ENCODE data around the gene ACKR4.
A peak's percentile ranks its signal among the peaks of the same experiment; 100 is the strongest.
"Not testable (repeated sequence)": the region's sequence is repeated elsewhere in the genome, so short reads cannot be mapped to it uniquely, and the experiment has no call there.

Gene ACKR4

DNA sequence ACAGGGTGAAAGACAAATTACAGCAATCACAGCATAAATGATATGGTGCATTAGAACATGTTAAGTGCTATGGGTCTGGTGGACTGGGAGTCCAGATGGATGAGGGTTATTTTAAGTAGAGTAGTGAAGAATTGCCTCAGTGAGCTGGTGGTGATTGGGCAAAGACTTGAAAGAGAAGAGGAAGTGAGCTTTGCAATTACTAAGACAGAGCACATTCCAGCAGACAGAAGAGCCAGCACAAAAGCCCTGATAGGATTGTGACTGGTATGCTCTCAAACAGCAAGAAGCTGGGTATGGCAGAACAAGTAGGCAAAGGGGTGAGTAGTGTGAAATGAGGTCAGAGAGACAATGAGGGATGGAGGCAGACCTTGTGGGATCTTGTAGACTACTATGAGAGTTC, 2.1 kb upstream of the ACKR4 start:
- no peak for DNase-seq

DNA sequence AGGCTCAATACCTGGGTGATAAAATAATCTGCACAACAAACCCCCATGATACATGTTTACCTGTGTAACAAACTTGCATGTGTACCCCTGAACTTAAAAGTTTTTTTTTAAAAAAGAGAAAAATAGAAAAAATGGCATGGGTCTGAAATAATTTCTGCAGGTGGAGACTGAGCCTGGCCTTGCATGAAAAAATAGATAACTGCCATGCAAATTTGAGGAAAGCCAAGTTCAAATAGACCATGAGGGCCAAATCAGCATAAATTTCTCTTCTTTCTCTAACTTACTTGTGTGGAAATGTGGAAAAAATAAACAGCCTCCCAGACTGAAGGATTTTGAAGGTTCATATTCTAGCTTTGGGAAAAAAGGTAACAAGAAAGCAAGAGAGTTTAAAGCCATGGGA, 744 bp upstream of the ACKR4 start:
- no peak for DNase-seq

DNA sequence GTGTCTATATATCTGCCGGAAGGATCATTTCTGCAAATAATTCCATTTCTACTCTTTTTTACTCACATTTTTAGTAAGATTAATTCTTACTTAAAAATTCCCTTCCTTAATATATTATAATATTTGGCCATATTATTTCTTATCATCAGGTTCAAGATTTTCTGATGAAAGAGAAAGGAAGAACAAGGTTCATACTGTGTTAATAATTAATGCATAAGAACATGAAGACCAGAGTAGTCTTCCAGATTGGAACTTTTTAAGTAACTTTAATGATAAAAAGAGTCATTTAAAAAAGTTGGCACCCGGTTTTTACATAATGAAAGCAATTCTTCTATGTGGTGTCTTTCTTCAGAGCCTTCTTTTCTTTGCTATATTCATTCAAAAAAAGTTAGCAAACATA, 590 bp downstream of the ACKR4 start:
- no peak for DNase-seq

DNA sequence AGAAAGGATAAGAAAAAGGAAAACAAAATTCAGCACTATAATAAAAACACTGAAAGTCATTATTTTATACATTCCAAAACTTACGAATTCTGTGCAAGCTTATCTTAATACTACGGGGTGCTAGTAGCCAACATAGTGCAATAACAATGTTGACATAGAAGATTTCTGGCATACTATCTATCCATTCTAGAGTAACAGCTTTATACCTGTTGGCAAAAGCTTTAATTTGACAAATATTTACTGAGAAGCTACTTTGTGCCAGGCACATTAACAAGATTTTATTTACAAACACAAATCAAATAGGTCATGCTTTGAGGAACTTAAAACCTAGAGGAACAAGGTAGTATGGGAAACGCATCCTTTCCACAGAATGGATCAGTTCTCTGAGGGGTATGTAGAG, 1.1 kb downstream of the ACKR4 start:
- DNase-seq, result no peak

DNA sequence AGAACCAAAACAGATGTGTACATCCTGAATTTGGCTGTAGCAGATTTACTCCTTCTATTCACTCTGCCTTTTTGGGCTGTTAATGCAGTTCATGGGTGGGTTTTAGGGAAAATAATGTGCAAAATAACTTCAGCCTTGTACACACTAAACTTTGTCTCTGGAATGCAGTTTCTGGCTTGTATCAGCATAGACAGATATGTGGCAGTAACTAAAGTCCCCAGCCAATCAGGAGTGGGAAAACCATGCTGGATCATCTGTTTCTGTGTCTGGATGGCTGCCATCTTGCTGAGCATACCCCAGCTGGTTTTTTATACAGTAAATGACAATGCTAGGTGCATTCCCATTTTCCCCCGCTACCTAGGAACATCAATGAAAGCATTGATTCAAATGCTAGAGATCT, 3.5 kb downstream of the ACKR4 start:
- DNase-seq, result not testable (repeated sequence)

DNA sequence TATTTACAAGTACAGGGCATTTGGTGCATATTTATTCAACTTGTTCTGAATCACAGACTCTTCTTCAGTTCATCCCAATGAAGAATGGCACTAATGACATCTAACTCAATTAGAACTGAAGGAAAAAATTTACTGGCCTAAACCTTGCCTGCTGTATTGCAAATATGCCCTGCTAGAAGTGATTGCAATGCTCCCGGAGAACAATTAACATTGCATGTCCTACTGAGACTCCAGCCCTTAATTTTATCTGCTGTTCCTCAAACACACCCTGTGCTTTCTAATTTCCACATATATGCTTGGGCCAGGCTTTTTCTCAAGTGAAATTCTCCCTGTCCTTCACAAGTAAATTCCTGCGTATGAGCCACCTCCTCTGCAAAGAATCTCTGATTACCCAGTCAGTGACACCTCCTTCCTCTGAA, 8.3 kb downstream of the ACKR4 start:
- no peak for DNase-seq

DNA sequence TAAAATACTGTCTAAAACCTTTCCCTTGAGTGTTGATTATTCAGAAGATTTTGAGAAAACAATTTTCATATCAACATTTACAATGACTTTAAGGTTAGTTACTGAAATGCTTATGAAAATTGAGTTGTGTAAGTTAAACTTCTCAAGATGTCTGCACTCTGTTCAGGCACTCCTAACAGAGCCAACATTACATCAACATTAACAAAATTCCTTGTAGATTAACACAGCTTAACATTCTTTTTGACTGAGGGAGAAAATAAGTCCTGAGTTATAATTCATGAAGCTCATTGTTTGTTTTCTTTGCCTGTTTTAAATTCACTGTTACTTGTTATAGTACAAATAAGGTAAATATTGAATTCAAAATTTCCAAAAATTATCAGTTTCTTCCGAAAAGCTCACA, 9.0 kb downstream of the ACKR4 start:
- no peak for DNase-seq

DNA sequence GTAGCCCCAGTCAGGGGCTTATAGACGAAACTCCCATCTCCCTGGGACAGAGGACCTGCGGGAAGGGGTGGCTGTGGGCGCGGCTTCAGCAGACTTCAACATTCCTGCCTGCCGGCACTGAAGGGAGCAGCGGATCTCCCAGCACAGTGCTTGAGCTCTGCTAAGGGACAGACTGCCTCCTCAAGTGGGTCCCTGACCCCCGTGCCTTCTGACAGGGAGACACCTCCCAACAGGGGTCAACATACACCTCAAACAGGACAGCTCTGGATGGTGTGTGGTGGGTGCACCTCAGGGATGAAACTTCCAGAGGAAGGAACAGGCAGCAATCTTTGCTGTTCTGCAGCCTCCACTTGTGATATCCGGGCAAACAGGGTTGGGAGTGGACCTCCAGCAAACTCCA, 9.6 kb downstream of the ACKR4 start:
- not testable (repeated sequence) for DNase-seq

DNA sequence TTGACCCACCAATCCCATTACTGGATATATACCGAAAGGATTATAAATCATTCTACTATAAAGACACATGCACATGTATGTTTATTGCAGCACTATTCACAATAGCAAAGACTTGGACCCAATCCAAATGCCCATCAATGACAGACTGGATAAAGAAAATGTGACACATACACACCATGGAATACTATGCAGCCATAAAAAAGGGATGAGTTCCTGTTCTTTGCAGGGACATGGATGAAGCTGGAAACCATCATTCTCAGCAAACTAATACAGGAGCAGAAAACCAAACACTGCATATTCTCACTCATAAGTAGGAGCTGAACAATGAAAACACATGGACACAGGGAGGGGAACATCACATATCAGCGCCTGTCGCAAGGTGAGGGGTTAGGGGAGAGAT, 18.2 kb downstream of the ACKR4 start:
- not testable (repeated sequence) for DNase-seq

DNA sequence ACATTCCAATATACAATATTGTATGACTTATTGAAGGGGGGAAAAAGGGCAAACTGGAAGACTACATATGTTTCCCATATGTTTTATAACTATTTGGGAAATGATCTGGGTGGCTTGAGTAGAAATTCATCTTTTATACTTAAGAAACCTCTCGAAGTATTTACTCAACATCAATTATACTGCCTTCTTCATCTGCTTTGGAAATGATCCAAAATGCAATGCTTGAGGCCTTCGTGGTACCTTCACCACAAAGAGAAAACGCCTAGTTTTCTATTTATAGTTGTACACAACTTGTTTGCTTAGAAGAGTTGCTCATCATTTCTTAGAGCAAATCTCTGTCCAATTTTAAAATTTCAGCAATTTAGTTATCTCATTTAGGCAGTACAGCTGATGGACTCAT, 18.8 kb downstream of the ACKR4 start:
- no peak for DNase-seq

DNA sequence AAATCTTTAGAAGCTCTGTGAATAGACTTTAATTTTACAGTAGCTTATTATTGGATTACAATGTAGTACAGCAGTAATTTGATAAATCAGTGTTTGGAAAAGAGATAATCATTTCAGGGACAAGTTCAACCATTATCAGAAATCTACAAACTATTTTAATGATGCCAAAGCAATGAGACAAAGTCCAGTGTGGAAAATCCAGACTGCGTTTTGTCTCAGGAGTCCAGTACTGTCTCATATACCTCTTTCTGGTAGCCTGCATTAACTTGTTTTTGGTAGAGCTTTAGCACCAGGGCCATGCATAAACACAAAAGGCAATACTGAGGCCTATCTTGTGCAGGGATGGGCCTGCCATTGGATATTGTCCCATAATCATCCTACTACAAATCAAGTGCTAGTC, 19.7 kb downstream of the ACKR4 start:
- no peak for DNase-seq

DNA sequence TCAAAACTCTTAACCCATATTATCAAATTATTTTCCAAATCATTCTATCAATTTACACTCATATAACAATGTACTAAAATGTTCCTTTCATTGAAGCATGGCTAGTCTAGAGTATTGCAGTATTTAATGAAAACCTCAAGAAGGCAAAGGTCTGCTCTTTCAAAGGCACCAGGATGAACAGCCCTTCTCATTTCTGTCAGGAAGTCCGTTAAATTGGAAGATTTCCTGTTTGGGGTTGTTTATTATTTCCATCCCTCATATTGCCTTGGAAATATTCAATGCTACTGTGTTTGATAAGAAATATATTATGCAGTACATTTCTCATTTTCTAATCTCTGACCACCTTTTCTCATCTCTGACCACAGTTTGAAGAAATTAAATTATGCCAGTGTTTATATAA, 25.1 kb downstream of the ACKR4 start:
- no peak for DNase-seq

DNA sequence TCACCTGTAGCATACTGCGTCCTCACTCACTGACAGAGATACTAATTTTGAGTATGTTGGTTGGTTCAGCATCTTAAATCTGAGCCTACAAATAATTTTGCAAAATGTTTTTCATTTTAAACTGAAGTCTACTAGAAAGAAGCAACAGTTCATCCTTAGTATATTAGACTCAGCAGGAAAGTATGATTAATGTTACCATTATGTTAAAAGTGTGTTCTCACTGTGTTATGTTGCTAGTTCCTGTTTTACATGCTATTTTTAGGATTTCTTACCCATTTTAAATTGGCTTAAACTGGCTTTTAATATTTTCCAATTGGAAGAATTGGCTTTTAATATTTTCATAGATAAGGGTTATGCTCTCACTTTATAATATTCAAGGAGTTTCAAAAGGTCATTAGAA, 25.7 kb downstream of the ACKR4 start:
- DNase-seq, result no peak

DNA sequence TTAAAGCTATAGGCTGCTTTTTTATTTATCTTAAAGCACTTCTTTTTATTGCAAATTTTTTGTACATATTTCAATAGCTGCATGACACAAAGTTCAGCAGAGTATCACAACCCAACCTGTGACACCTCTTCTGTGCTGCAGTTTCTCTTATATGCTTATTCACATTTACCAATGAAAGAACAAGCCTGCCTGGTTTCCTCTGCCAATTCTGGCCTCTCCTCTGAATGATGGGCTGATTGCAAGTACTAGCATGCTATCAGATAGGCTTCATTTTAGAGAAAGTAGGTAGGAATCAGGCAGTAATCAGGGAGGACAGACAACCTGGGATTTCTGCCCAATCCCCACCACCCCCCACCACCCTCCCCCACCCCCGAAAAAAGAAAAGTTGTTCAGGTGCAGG, 26.6 kb downstream of the ACKR4 start:
- no peak for DNase-seq

DNA sequence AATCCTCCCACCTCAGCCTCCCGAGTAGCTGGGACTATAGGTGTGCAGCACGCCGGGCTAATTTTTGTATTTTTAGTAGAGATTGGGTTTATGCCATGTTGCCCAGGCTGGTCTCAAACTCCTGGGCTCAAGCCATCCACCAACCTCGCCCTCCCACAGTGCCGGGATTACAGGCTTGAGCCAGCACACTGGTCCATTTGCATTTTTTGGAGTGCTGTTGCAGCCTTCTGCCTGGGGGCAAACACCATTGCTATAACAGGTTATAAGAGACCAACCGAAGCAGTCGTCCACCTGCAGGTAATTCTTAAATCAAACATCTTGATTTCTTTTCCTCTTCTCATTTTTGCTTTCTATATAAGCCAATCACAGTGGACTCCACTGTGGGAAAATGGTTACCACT, 27.7 kb downstream of the ACKR4 start:
- no peak for DNase-seq

DNA sequence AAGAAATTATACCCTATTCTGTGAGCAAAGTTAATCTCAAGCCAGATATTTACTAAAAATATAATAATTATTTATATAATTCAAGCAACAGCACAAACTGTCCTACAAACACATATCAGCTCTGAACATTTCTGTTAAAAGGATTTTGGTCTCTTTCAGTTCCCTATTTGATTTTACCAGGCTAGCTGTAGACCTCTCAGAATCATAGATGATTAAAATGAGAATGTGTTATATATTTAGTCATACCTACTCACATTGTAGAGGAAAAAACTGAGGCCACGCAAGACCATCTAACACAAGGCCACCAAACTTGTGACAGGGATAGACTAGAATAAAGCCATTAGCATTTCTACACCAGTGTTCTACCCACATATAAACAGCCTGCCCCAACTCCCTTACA, 28.5 kb downstream of the ACKR4 start:
- no peak for DNase-seq

DNA sequence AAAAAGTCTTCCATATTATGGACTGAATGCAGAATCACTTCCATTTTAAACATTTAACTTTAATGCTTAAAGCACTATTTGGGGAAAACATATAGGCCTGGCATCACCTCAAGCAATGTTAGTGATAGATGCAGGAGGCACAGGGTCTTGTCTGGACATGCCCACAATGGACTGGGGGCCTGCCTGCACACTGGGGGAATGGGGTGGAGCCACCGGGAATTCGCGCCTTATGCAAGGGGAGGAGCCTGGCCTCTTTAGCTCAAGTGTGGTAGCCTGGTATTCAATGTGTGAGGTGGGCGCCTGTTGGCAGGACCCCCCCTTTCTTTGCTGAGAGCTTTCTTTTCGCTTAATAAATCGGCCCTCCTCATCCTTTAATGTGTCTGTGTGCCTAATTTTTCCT, 29.9 kb downstream of the ACKR4 start:
- DNase-seq, result no peak

DNA sequence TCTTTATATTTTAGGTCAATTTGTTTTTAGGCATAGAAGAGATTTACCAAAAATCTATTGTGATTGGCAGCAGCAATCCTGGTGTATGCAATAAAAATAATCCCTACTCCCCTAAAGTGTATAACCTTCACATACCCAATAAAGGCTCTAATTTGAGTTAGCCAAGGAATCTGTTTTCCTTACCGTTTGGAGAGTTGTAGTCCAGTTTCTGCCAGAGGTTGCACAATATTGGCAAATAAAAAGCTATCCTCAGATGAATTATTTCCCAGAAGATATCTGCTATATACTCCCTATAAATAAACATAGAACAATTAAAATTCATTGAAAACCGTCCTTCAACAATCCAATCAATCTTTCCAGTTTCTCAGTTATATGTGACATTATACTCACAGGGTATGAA, 31.1 kb downstream of the ACKR4 start:
- DNase-seq, result no peak

DNA sequence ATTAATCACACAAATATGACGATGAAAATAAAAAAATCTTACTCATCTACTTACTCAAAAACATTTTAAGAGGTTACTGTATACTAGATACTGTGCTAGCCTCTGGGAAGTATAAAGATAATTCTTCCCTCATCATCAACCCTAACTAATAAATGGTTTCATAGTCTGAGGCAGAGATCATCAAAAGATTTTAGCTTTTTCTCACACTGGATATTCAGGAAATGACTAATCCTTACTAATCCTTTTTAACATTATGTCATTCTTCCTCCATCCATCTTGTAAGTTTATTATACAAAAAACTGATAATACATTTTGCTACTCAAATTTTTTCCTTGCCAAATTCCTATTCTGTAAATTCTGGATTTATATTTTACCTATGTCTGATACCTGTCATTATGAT, 32.9 kb downstream of the ACKR4 start:
- no peak for DNase-seq

DNA sequence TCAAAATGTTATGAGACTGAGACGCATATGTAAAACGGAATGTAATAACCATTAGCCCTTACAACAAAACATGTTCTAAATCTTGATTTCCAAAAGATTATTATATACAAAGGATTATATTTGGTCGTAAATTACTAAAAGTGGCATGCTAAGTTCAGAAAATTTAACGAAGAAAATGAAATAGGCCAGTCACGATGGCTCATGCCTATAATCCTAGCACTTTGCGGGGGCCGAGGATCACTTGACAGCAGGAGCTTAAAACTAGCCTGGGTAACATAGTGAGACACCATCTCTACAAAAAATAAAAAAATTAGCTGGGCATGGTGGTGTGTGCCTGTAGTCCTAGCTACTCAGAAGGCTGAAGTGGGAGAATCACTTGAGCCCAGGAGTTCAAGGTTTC, 33.5 kb downstream of the ACKR4 start:
- DNase-seq, result no peak

DNA sequence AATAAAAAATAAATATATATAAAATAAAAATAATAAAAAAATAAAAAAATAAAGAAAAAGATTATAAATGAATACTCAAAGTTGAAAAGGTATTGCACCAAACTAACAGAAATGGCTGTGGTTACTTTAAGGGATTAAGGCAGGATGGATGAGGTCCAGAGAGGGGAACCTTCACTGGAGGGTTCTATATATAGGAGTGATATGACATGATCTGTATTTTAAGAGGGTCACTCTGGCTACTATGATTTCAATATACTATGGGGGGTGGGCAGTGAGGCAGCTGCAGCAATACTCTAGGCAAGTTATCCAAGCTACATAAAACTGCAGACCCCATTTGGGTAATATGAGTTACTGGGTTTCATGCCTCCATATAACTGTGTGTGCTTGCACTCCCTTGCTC, 38.0 kb downstream of the ACKR4 start:
- DNase-seq, result no peak

DNA sequence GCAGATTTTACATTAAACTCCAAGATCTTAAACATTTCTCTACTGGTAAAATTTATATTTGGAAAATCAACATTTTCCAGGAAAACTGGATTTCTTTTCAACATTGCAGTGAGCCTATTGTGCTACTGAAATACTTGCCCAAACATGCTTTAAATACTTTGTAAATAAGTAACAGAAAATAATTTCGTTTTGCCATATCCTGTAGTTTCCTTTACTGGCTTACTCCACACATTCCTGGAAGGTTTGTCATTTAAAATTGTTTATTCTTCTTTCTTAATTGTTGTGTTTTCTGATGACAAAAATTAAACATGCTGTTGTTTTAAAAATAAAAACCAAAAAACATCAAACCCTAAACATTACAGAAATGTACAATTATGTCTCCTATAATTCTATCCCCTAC, 40.5 kb downstream of the ACKR4 start:
- no peak for DNase-seq

DNA sequence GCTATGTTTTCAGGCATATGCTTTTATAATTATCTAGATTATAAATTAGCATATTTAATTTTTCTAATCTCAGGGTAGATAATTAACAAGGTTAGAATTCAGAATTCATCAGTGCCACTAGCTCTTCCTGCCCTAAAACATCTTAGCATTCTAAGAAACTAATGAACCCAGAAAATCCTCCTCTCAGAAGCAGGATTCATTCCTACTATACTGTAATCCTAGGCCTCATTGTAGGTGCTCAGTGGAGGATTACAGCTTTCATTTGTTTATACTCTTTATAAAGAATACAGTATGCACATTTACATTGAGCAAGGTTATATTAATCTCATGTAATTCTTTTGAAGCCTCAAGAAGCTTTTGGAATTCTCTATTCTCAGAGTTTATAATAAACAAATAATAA, 41.6 kb downstream of the ACKR4 start:
- DNase-seq, result no peak

DNA sequence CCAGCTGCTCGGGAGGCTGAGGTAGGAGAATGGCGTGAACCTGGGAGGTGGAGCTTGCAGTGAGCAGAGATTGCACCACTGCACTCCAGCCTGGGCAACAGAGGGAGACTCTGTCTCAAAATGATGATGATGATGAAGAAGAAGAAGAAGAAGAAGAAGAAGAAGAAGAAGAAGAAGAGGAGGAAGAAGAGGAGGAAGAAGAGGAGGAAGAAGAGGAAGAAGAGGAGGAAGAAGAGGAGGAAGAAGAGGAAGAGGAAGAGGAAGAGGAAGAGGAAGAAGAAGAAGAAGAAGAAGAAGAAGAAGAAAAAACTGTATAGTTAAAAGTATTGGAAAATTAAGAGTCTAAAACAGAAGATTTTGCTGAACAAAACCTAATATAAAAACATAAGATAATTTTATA, 44.4 kb downstream of the ACKR4 start:
- DNase-seq, result not testable (repeated sequence)

DNA sequence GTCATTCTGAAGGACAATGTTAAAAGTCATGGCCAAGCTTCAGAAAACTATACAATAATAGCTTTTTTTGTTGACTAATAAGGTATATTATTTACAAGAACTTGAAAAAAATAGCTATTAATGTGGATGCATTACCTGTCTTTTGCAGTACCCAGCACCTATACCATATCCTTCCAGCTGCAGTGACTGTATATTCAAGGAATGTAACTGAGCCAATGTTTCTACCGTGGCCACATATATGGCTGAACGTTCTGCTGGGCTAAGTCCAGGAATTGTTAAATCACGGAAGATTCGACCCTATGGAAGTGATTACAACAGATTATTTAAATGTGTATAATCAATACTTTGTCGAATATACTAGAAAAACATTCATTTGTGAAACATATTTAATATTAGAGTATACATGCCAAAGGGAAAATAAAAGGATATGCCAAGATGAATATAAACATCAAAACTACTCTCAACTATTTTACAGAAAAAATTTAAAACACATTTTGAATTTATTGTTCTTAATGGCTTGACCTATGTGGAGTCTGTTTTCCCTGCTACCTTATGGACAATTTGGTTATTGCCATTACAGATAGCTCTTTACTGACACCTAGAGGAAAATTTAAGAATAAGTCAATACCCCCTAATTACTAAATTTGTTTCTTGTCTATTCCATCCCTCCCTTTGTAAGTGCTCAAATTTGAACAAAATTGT, 44.9 kb downstream of the ACKR4 start:
- DNase-seq, result peak; percentile 4

DNA sequence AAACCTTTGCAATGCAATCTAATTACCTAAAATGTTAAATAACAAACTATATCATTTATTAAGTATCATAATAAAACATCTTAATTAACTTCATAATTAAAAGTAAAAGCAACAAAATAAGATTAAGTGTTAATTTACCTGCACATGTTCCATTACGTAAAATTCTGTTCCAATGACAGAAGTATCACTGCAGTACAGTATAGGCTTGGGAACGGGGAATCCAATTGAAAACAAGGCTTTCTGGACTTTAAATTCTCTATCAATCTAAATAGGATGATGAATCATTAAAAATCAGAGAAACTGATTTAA, 45.4 kb downstream of the ACKR4 start:
- DNase-seq, result no peak
